Gastrocnemius medialis (tissue), 4 donors: ENCODE measurements around the gene SPON2. TPM values are rescaled to one million over a fixed set of nuclear protein-coding genes. Genes with fewer than 3 reads are reported as not detected.

Source experiments
- ATAC-seq, 2 donors: fragments of 150-250 bp; one replicate each; pipeline ENCODE4 v1.9.1; 2016
- DNase-seq, 2 donors: peaks; one replicate each; pipeline ENCODE4 v3.0.0-alpha.2; 2019
- H3K27ac ChIP-seq, 4 donors: fragments of 200-600 bp; sonication (generic); 1 replicate in 1 of 4; 2 replicates in 3 of 4; pipeline ENCODE4 v1.5.1; 2016 to 2018; ENCODE audit warnings: mild to moderate bottlenecking in 2 of 4, moderate library complexity in 1 of 4
- H3K27me3 ChIP-seq, 3 donors: fragments of 200-600 bp; sonication (generic) in 2 of 3; 1 replicate in 1 of 3; 2 replicates in 2 of 3; pipeline versions ENCODE4 v1.5.1 to v1.6.0; 2016 to 2019; ENCODE audit warnings: mild to moderate bottlenecking in 1 of 3, moderate library complexity in 1 of 3
- H3K36me3 ChIP-seq, 2 donors: fragments of 200-600 bp; sonication (generic) in 1 of 2; one replicate each; pipeline ENCODE4 v1.5.1; 2017 to 2018
- H3K4me1 ChIP-seq, 2 donors: fragments of 200-600 bp; sonication (generic) in 1 of 2; one replicate each; pipeline ENCODE4 v1.5.1; 2016 to 2017; ENCODE audit warnings: mild to moderate bottlenecking in 2 of 2
- H3K4me3 ChIP-seq, 4 donors: fragments of 200-600 bp; sonication (generic) in 3 of 4; 1 replicate in 1 of 4; 2 replicates in 3 of 4; pipeline ENCODE4 v1.5.1; 2016 to 2019; ENCODE audit warnings: mild to moderate bottlenecking in 2 of 4
- H3K9me3 ChIP-seq, 3 donors: fragments of 200-600 bp; sonication (generic) in 2 of 3; 1 replicate in 1 of 3; 2 replicates in 2 of 3; pipeline ENCODE4 v1.5.1; 2016 to 2019
- POLR2A ChIP-seq, 2 donors: fragments of 450-650 bp; IDR thresholded peaks; one replicate each; pipeline ENCODE4 v1.6.1; 2017; ENCODE audit warnings: antibody characterized with exemption in 2 of 2, mild to moderate bottlenecking in 2 of 2, moderate library complexity in 2 of 2
- in situ Hi-C, 4 donors: fragments of 200-750 bp; cut with MboI; loops; one replicate each; pipeline versions ENCODE4 v1.15.0 to v1.8.0; 2017; ENCODE audit warnings: low sequenced_read_pairs in 4 of 4
- intact Hi-C: fragments of 100-400 bp; cut with DNase I; formaldehyde crosslinking; loops from one replicate; pipeline ENCODE4 v1.15.1; 2023; ENCODE audit warnings: low total_unique reads
- total RNA-seq, 4 donors: library from RNA; depleted of rRNA; stranded (reverse); fragments of >200 nt; gene quantifications; one replicate each; pipeline versions ENCODE4 v1.1.0 to v1.2.3, GENCODE V29; 2016
- TF ChIP-seq, protein P1 (sequence below), 5 experiments: fragments of 450-650 bp in 3 of 5; fragments of 200-600 bp in 2 of 5; sonication (generic) in 2 of 5; IDR thresholded peaks in 4 of 5; conservative IDR thresholded peaks in 1 of 5; 1 replicate in 4 of 5; 2 replicates in 1 of 5; pipeline ENCODE4 v1.5.1; 2016 to 2019; ENCODE audit warnings: antibody characterized with exemption in 5 of 5, mild to moderate bottlenecking in 3 of 5, moderate library complexity in 3 of 5

The SPON2 gene
- total RNA-seq = 1 to 10 TPM; 5.0 to 8.9 (median 5.2) TPM

DNA sequence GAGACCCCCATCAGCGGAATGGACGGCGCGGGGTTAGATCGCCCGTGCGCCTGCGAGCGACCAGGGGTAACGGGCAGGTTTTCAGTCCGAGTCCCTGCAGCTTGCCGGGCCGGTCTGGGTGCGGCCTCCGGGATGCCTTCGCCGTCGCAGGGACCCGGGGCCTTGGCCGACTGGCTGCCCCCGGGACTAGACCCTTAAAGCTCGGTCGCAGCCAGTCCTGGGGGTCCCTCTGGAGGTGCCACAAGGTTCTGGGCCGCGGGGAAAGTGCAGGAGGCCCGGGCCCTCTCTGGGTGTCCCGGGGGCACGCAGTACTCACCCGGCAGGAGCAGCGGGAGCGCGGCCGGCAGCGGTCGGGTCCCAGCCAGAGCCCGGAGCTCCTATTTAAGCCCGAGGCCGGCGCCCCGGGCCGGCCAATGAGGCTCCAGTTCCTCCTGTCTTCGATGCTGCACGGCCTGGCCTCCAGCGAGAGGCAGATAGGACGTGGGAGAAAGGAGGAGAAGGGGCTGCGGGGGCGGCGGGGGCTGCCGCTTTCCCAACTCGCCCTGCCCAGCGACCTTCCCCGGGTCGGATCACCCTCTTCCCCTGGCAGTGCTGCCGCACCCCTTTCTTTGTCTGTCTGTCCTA, at the start of gene SPON2:
TSS of gene SPON2 (minus strand) at position 356 of the 624 bp plus-strand sequence.
- no peak for DNase-seq
- Histone ChIP-seq H3K27me3 (peaks cover 4 to 21% (median 9%) of the 10 kb centered on the region in 3 donors), H3K27ac (peak within 1 kb of the TSS; percentile 82 to 91 (median 86)), H3K9me3 (no peaks in the 10 kb centered on the region), H3K4me3 (peak within 1 kb of the TSS; percentile 28 to 42 (median 38)), H3K36me3 (no peaks in the 10 kb centered on the region), H3K4me1 (peaks cover 41 to 53% of the 10 kb centered on the region in 2 donors)
- ATAC-seq = no peak
- in situ Hi-C loops = no loop called here
- TF ChIP-seq POLR2A (IDR thresholded peaks at IDR 0.05) = no peak
- TF ChIP-seq, protein P1, sequence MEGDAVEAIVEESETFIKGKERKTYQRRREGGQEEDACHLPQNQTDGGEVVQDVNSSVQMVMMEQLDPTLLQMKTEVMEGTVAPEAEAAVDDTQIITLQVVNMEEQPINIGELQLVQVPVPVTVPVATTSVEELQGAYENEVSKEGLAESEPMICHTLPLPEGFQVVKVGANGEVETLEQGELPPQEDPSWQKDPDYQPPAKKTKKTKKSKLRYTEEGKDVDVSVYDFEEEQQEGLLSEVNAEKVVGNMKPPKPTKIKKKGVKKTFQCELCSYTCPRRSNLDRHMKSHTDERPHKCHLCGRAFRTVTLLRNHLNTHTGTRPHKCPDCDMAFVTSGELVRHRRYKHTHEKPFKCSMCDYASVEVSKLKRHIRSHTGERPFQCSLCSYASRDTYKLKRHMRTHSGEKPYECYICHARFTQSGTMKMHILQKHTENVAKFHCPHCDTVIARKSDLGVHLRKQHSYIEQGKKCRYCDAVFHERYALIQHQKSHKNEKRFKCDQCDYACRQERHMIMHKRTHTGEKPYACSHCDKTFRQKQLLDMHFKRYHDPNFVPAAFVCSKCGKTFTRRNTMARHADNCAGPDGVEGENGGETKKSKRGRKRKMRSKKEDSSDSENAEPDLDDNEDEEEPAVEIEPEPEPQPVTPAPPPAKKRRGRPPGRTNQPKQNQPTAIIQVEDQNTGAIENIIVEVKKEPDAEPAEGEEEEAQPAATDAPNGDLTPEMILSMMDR (IDR thresholded peaks at IDR 0.05 in 4 of 5, conservative IDR thresholded peaks at IDR 0.05 in 1 of 5) = no peak
- intact Hi-C loops = loop anchor here (5.0 to 10.0 kb wide), 2 partner anchors 175 to 488 kb away; partner anchors contain the start of genes SLC49A3 and UVSSA

DNA sequence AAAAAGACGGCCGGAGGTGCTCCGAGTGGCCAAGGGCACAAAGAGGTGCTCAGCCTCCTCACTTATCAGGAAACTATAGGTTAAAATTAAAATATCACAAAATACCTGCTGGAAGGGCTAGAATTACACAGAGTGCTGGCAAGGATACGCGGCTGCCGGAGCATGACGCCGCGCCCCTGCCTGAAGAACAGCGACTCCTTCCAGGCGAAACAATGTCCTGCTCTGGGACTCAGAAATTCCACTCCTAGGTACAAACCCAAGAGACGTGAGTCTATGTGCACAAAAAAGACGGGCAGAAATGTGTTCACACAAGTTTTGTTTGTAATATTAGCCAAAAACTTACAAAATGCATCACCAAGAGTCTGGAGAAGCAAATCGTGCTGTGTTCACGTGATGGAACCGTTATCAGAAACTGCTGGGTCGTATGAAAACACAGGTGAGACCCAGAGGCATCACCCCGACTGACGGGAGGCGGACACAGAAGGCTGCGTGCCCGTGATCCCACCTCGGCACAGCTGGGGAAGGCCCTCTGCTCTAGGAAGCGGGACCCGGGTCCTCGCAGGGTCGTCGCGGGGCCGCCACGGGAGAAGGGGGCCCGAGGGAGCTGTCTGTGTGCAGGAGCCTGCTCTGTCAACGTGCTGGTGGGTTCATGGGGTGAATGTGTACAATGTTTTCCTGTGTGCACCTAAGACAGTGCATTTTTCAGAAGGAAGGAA, 48.9 kb upstream of the SPON2 start:
- no peaks in the 10 kb centered on the region for H3K9me3 ChIP-seq
- no peaks in the 10 kb centered on the region for H3K4me1 ChIP-seq
- H3K27ac ChIP-seq = no peak overlapping the region
- no peak overlapping the region for H3K4me3 ChIP-seq
- DNase-seq = no peak
- H3K36me3 ChIP-seq = peaks cover 4 to 58% of the 10 kb centered on the region in 2 donors
- intact Hi-C loops (no loop called here), in situ Hi-C loops (no loop called here)
- H3K27me3 ChIP-seq = no peaks in the 10 kb centered on the region
- TF ChIP-seq, protein P1 (IDR thresholded peaks at IDR 0.05 in 4 of 5, conservative IDR thresholded peaks at IDR 0.05 in 1 of 5) = no peak
- TF ChIP-seq POLR2A (IDR thresholded peaks at IDR 0.05) = no peak
- ATAC-seq = no peak

DNA sequence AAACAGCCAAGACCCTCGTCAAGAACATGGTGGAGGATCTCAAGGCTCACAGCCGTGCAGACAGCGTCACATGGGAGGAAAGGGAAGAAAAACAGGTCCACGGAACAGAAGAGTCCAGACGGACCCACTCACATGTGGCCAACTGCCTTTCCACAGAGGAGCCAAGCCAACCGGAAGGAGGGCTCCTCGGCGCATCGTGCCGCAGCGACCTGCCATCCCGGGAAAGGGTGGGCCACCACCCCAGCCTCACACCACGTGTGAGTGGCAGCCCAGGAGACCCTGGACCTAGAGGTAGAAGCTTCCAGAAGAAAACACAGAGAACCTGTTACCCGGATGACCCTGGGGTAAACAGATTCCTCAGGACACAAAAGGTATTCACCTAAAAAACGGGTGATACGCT, 48.2 kb upstream of the SPON2 start:
- Histone ChIP-seq H3K4me3 (no peak overlapping the region), H3K27ac (no peak overlapping the region), H3K9me3 (no peaks in the 10 kb centered on the region), H3K36me3 (peaks cover 4 to 60% of the 10 kb centered on the region in 2 donors), H3K27me3 (no peaks in the 10 kb centered on the region), H3K4me1 (no peaks in the 10 kb centered on the region)
- no peak for TF ChIP-seq POLR2A (IDR thresholded peaks at IDR 0.05)
- TF ChIP-seq, protein P1 (IDR thresholded peaks at IDR 0.05 in 4 of 5, conservative IDR thresholded peaks at IDR 0.05 in 1 of 5) = no peak
- intact Hi-C loops (no loop called here), in situ Hi-C loops (no loop called here)
- ATAC-seq = no peak
- DNase-seq = no peak

DNA sequence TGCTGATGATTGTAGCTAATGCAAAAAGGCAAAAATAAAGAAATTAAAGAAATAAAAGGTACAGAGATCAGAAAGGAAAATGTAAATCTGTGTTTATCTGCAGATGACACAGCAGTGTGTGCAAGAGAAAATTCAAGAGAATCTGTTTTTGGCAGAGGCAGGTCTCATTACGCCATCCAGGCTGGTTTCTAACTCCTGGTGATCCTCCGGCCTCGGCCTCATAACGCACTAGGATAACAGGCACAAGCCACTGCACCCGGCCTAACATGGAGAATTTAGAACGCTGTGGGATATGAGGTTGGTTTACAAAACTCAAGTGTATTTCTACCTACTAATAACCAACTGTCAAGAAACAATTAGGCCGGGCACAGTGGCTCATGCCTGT, 47.2 kb upstream of the SPON2 start:
- H3K9me3 ChIP-seq = no peaks in the 10 kb centered on the region
- in situ Hi-C loops = no loop called here
- DNase-seq = no peak
- H3K27me3 ChIP-seq = no peaks in the 10 kb centered on the region
- no peak overlapping the region for H3K4me3 ChIP-seq
- ATAC-seq = no peak
- H3K27ac ChIP-seq = no peak overlapping the region
- H3K36me3 ChIP-seq = peaks cover 4 to 60% of the 10 kb centered on the region in 2 donors
- no peaks in the 10 kb centered on the region for H3K4me1 ChIP-seq
- TF ChIP-seq, protein P1 (IDR thresholded peaks at IDR 0.05 in 4 of 5, conservative IDR thresholded peaks at IDR 0.05 in 1 of 5) = no peak
- TF ChIP-seq POLR2A (IDR thresholded peaks at IDR 0.05) = no peak
- intact Hi-C loops = no loop called here
